AG04449 (cell line): Measurements from ENCODE around the gene ADD3.

ENCODE experiments used
- CTCF ChIA-PET: fragments of 350-600 bp; formaldehyde crosslinking; extraction: SDS; loops from one replicate; lab custom pipeline; 2021; ENCODE audit warnings: antibody characterized with exemption; lab: Yijun Ruan, JAX
- POLR2A ChIA-PET: fragments of 400-600, 350-600 bp; formaldehyde crosslinking; extraction: SDS; loops from one replicate; lab custom pipeline; 2020; ENCODE audit warnings: antibody characterized with exemption, inconsistent platforms; lab: Yijun Ruan, JAX
- DNase-seq: peaks from one replicate; pipeline ENCODE4 v3.0.0-alpha.2; 2010; ENCODE audit warnings: low read depth, low spot score
- H3K4me3 ChIP-seq: 2 replicates; pipeline ENCODE4 v1.5.1; 2011; ENCODE audit warnings: low read depth, mild to moderate bottlenecking, control low read depth, low read length
- TF ChIP-seq, protein P1 (sequence below): IDR thresholded peaks from one replicate; pipeline ENCODE4 v1.5.1; 2011; ENCODE audit warnings: mild to moderate bottlenecking, moderate library complexity, low read length, control low read depth, inconsistent platforms; ENCODE audit not compliant: insufficient read depth; ENCODE audit errors: missing control alignments

The ADD3 gene

GRCh38 chr10:110032801-110033700 lies 25.3 kb downstream of the ADD3 start:
- H3K4me3 ChIP-seq = no peak overlapping the region
- POLR2A ChIA-PET = no interaction called here
- TF ChIP-seq, protein P1, sequence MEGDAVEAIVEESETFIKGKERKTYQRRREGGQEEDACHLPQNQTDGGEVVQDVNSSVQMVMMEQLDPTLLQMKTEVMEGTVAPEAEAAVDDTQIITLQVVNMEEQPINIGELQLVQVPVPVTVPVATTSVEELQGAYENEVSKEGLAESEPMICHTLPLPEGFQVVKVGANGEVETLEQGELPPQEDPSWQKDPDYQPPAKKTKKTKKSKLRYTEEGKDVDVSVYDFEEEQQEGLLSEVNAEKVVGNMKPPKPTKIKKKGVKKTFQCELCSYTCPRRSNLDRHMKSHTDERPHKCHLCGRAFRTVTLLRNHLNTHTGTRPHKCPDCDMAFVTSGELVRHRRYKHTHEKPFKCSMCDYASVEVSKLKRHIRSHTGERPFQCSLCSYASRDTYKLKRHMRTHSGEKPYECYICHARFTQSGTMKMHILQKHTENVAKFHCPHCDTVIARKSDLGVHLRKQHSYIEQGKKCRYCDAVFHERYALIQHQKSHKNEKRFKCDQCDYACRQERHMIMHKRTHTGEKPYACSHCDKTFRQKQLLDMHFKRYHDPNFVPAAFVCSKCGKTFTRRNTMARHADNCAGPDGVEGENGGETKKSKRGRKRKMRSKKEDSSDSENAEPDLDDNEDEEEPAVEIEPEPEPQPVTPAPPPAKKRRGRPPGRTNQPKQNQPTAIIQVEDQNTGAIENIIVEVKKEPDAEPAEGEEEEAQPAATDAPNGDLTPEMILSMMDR = no peak
- CTCF ChIA-PET = interaction anchor here (1.3 to 2.3 kb wide), 4 partner anchors 23 to 149 kb away, joined by 3 to 6 read pairs (median 6); no protein-coding TSS in a partner anchor
- no peak for DNase-seq

- TF ChIP-seq, protein P1 = no peak
- H3K4me3 ChIP-seq = no peak overlapping the region
- DNase-seq = no peak
- ChIA-PET POLR2A (no interaction called here), CTCF (interaction anchor here (1.3 to 2.3 kb wide), 3 partner anchors 23 to 150 kb away, joined by 3 to 6 read pairs (median 6); no protein-coding TSS in a partner anchor)
Measured at GRCh38 chr10:110033701-110034235, 26.0 kb downstream of the ADD3 start.

- TF ChIP-seq, protein P1 = no peak
- no peak for DNase-seq
- CTCF ChIA-PET = interaction anchor here (0.7 to 2.3 kb wide), 8 partner anchors 9 to 150 kb away, joined by 3 to 6 read pairs (median 4); no protein-coding TSS in a partner anchor
- POLR2A ChIA-PET = no interaction called here
- H3K4me3 ChIP-seq = no peak overlapping the region
Measured at GRCh38 chr10:110034596-110034995, 26.8 kb downstream of the ADD3 start.

- ChIA-PET CTCF (interaction anchor here (0.7 to 2.3 kb wide), 7 partner anchors 9 to 151 kb away, joined by 3 to 6 read pairs (median 4); no protein-coding TSS in a partner anchor), POLR2A (interaction anchor here (0.7 kb wide), 1 partner anchor 47 kb away, joined by 4 read pairs; no protein-coding TSS in a partner anchor)
- no peak for DNase-seq
- TF ChIP-seq, protein P1 = no peak
- H3K4me3 ChIP-seq = no peak overlapping the region
Measured at GRCh38 chr10:110035070-110035921, 27.5 kb downstream of the ADD3 start.

DNA sequence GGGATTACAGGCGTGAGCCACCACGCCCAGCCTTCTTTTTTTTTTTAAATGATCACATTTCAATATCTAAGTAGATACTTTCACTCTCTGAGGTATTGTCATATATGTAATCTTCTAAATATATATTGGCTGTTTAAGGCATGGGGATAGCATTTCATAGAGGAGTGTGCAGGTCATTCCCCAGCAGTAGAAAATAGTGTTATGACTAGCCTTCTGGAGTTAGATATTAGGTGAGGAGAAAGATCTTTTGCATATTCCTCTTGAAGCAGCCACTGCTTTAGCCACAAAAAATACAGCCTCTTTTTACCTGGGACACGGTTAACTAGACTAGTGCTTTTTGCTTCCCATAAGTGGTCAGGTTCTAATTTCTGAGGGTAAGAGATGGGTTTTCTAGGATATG lies 28.9 kb downstream of the ADD3 start:
- ChIA-PET POLR2A (interaction anchor here (0.6 kb wide), 1 partner anchor 139 kb away, joined by 3 read pairs; no protein-coding TSS in a partner anchor), CTCF (no interaction called here)
- DNase-seq = no peak
- no peak overlapping the region for H3K4me3 ChIP-seq
- TF ChIP-seq, protein P1 = no peak
